Adrenal gland (tissue), 5 donors: ENCODE measurements around the gene SRGAP2C.
"Not testable (repeated sequence)": the region's sequence is repeated elsewhere in the genome, so short reads cannot be mapped to it uniquely, and the experiment has no call there.

Experiments
- CTCF ChIP-seq, 6 experiments: fragments of 450-650 bp in 4 of 6; fragments of 200-600 bp in 2 of 6; sonication (generic) in 1 of 6; IDR thresholded peaks; 1 replicate in 5 of 6; 2 replicates in 1 of 6; pipeline versions ENCODE4 v1.5.1 to v1.8.0; 2016 to 2021; ENCODE audit warnings: antibody characterized with exemption in 6 of 6, mild to moderate bottlenecking in 2 of 6, moderate library complexity in 1 of 6
- POLR2A ChIP-seq, 2 donors: fragments of 450-650 bp; IDR thresholded peaks; one replicate each; pipeline ENCODE4 v1.6.1; 2017; ENCODE audit warnings: antibody characterized with exemption in 2 of 2, mild to moderate bottlenecking in 2 of 2, moderate library complexity in 1 of 2
- donor health status: DM: no; HTN: no; CAD: no.

- TF ChIP-seq CTCF, POLR2A (IDR thresholded peaks at IDR 0.05): not testable (repeated sequence)
Observed at GRCh38 chr1:121332141-121332540, 147.4 kb downstream of the SRGAP2C start.
